ENCODE results near the gene FNDC3B. TPM values are rescaled to one million over a fixed set of nuclear protein-coding genes. Genes with fewer than 3 reads are reported as not detected.

The FNDC3B gene
- total RNA-seq, 4 donors from 2014 or later, result 23.9 to 61.9 (median 37.0) TPM

DNA sequence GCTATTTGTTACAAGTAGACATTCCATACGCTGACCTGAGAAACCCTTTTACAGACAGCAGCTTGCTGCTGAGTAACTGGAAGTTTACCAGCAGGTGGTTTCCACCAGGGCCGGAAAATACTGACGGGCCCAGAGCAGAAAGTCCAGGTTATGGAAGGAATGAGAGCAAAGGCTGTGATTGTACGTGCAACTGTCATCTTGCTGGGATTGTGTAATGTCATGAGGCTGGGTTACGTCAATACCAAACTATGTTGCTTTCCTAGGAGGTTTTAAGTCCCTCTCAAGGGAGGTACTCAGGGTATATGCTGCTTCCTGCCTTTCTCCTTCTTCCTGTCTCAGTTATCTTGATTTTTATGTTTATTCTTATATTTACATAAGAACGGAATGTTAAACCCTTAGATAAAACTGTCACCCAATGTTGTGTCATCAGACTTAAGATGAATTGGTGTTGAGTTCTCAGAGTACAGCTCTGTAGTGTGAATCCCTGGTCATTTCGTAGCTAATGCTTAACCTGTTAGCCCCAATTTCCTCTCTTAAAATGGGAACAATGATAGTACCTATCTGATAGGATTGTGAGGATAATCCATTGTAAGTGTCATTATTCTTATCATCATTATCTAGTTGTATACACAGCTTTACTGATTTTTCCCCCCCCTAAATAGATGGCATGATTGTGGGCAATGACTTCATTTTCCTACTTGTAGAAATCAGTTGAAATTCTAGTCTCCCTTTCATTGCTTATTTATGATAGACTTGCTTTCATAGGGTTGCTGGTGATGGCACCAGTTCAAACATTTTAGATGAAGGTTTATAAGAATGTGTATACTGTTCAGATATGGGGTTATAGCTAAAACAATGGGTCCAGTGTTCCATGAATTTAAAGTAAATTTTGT lies 101.4 kb downstream of the FNDC3B start:
- Histone ChIP-seq H3K4me1 (peaks cover 69% of the 10 kb centered on the region), H3K4me3 (no peak overlapping the region), H3K9me3 (no peaks in the 10 kb centered on the region), H3K27ac (peak overlapping the region; percentile 46), H3K36me3 (no peaks in the 10 kb centered on the region), H3K27me3 (no peaks in the 10 kb centered on the region)
- TF ChIP-seq, protein P1, sequence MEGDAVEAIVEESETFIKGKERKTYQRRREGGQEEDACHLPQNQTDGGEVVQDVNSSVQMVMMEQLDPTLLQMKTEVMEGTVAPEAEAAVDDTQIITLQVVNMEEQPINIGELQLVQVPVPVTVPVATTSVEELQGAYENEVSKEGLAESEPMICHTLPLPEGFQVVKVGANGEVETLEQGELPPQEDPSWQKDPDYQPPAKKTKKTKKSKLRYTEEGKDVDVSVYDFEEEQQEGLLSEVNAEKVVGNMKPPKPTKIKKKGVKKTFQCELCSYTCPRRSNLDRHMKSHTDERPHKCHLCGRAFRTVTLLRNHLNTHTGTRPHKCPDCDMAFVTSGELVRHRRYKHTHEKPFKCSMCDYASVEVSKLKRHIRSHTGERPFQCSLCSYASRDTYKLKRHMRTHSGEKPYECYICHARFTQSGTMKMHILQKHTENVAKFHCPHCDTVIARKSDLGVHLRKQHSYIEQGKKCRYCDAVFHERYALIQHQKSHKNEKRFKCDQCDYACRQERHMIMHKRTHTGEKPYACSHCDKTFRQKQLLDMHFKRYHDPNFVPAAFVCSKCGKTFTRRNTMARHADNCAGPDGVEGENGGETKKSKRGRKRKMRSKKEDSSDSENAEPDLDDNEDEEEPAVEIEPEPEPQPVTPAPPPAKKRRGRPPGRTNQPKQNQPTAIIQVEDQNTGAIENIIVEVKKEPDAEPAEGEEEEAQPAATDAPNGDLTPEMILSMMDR (IDR thresholded peaks at IDR 0.05), result no peak
- TF ChIP-seq POLR2AphosphoS5 (IDR thresholded peaks at IDR 0.05), result peak in 1 of 3 donors; percentile 68
- 30% methylated on average over 7 of the region's 7 CpGs for WGBS
- DNase-seq (ENCODE audit: low spot score in 2 of 2), result no peak

- Histone ChIP-seq H3K4me3 (no peak overlapping the region), H3K27ac (no peak overlapping the region), H3K9me3 (no peaks in the 10 kb centered on the region), H3K27me3 (no peaks in the 10 kb centered on the region), H3K4me1 (peaks cover 54% of the 10 kb centered on the region), H3K36me3 (no peaks in the 10 kb centered on the region)
- no peak for TF ChIP-seq POLR2A (IDR thresholded peaks at IDR 0.05)
- no peak for TF ChIP-seq EP300 (IDR thresholded peaks at IDR 0.05)
- TF ChIP-seq, protein P1 (IDR thresholded peaks at IDR 0.05), result no peak
- TF ChIP-seq POLR2AphosphoS5 (IDR thresholded peaks at IDR 0.05), result no peak
- DNase-seq (ENCODE audit: low spot score in 2 of 2), result no peak
- 76% methylated on average over 8 of the region's 8 CpGs for WGBS
Observed at GRCh38 chr3:172142051-172142863, 102.9 kb downstream of the FNDC3B start.

GRCh38 chr3:172142864-172143451 lies 103.6 kb downstream of the FNDC3B start:
- TF ChIP-seq EP300 (IDR thresholded peaks at IDR 0.05), result no peak
- TF ChIP-seq, protein P1 (IDR thresholded peaks at IDR 0.05), result no peak
- TF ChIP-seq POLR2A (IDR thresholded peaks at IDR 0.05), result no peak
- TF ChIP-seq POLR2AphosphoS5 (IDR thresholded peaks at IDR 0.05), result no peak
- Histone ChIP-seq H3K36me3 (no peaks in the 10 kb centered on the region), H3K4me3 (no peak overlapping the region), H3K27me3 (no peaks in the 10 kb centered on the region), H3K4me1 (peaks cover 47% of the 10 kb centered on the region), H3K9me3 (no peaks in the 10 kb centered on the region), H3K27ac (no peak overlapping the region)
- no peak for DNase-seq (ENCODE audit: low spot score in 2 of 2)
- WGBS, result 95% methylated on average over 2 of the region's 2 CpGs

DNA sequence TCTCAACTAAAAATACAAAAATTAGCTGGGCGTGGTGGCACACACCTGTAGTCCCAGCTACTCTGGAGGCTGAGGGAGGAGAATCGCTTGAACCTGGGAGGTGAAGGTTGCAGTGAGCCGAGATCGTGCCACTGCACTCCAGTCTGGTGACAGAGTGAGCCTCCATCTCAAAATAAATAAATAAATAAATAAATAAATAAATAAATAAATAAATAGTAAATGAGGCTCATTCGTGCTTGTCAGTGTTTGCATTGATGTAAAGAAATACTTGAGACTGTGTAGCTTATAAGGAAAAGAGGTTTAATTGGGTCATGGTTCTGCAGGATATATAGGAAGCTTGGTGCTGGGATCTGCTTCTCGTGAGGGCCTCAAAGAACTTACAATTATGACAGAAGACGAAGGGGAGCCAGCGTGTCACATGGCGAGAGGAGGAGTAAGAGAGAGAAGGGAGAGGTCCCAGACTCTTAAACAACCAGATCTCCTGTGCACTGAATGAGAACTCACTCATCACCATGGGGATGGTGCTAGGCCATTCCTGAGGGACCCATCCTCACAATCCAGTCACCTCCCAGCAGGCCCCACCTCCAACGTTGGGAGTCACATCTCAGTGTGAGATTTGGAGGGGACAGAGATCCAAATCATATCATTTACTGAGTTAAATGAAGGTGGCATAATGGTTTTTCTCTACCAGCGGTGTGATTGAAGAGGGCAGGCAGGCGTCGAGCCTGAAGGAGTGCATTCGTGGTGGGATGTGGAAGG lies 104.5 kb downstream of the FNDC3B start:
- no peak overlapping the region for H3K4me3 ChIP-seq
- no peak for TF ChIP-seq POLR2AphosphoS5 (IDR thresholded peaks at IDR 0.05)
- TF ChIP-seq, protein P1 (IDR thresholded peaks at IDR 0.05), result no peak
- TF ChIP-seq EP300 (IDR thresholded peaks at IDR 0.05), result no peak
- TF ChIP-seq POLR2A (IDR thresholded peaks at IDR 0.05), result no peak
- H3K9me3 ChIP-seq, result no peaks in the 10 kb centered on the region
- DNase-seq (ENCODE audit: low spot score in 2 of 2), result no peak
- peaks cover 37% of the 10 kb centered on the region for H3K4me1 ChIP-seq
- no peaks in the 10 kb centered on the region for H3K27me3 ChIP-seq
- no peak overlapping the region for H3K27ac ChIP-seq
- H3K36me3 ChIP-seq, result no peaks in the 10 kb centered on the region
- WGBS, result 95% methylated on average over 14 of the region's 14 CpGs

Data from suprapubic skin (tissue), 4 donors.